H9 (cell line): Measurements from ENCODE around the gene ARHGAP15. TPM values are rescaled to one million over a fixed set of nuclear protein-coding genes. Genes with fewer than 3 reads are reported as not detected.

Source experiments
- DNase-seq: peaks from one replicate; pipeline ENCODE4 v3.0.0-alpha.2; 2017
- H2AFZ ChIP-seq: one replicate; pipeline ENCODE4 v1.6.1; 2013; ENCODE audit warnings: mild to moderate bottlenecking, low read length, control low read depth, moderate library complexity
- H2AK5ac ChIP-seq: 2 replicates; pipeline ENCODE4 v1.6.1; 2013; ENCODE audit warnings: low read length, control low read depth, mixed read lengths; ENCODE audit not compliant: insufficient read length
- H2BK120ac ChIP-seq: one replicate; pipeline ENCODE4 v1.6.1; 2013; ENCODE audit warnings: low read depth, mild to moderate bottlenecking, low read length, control low read depth, inconsistent platforms; ENCODE audit not compliant: poor library complexity, severe bottlenecking
- H2BK12ac ChIP-seq: 2 replicates; pipeline ENCODE4 v1.6.1; 2013; ENCODE audit warnings: low read length, control low read depth, mixed read lengths, low read depth; ENCODE audit not compliant: insufficient read length
- H2BK15ac ChIP-seq: 2 replicates; pipeline ENCODE4 v1.6.1; 2013; ENCODE audit warnings: low read depth, low read length, control low read depth
- H2BK20ac ChIP-seq: one replicate; pipeline ENCODE4 v1.6.1; 2013; ENCODE audit warnings: low read depth, mild to moderate bottlenecking, low read length, control low read depth, inconsistent platforms; ENCODE audit not compliant: poor library complexity, severe bottlenecking
- H2BK5ac ChIP-seq: 2 replicates; pipeline ENCODE4 v1.6.1; 2013; ENCODE audit warnings: low read length, control low read depth, mixed read lengths; ENCODE audit not compliant: insufficient read length
- H3K14ac ChIP-seq: 2 replicates; pipeline ENCODE4 v1.6.1; 2013; ENCODE audit warnings: low read length, control low read depth; ENCODE audit not compliant: insufficient read depth
- H3K18ac ChIP-seq: 2 replicates; pipeline ENCODE4 v1.6.1; 2013; ENCODE audit warnings: low read depth, mild to moderate bottlenecking, mixed read lengths, low read length, control low read depth; ENCODE audit not compliant: insufficient read length
- H3K23ac ChIP-seq: 2 replicates; pipeline ENCODE4 v1.6.1; 2013; ENCODE audit warnings: low read length, control low read depth, mixed read lengths, low read depth; ENCODE audit not compliant: insufficient read length
- H3K23me2 ChIP-seq: 2 replicates; pipeline ENCODE4 v1.6.1; 2013; ENCODE audit warnings: low read depth, mild to moderate bottlenecking, mixed read lengths, low read length, control low read depth; ENCODE audit not compliant: insufficient read length, poor library complexity, severe bottlenecking
- H3K27ac ChIP-seq: 2 replicates; pipeline ENCODE4 v1.5.1; 2013; ENCODE audit warnings: low read length, control low read depth, mixed read lengths, low read depth; ENCODE audit not compliant: insufficient read length
- H3K27me3 ChIP-seq: 2 replicates; pipeline ENCODE4 v1.6.1; 2013; ENCODE audit warnings: low read length, control low read depth, inconsistent platforms; ENCODE audit not compliant: insufficient read depth
- H3K4ac ChIP-seq: 2 replicates; pipeline ENCODE4 v1.6.1; 2013; ENCODE audit warnings: low read depth, mild to moderate bottlenecking, control low read depth, inconsistent platforms, low read length, moderate library complexity
- H3K4me1 ChIP-seq: 2 replicates; pipeline ENCODE4 v1.6.1; 2013; ENCODE audit warnings: low read length, control low read depth, inconsistent platforms; ENCODE audit not compliant: insufficient read depth
- H3K4me2 ChIP-seq: 2 replicates; pipeline ENCODE4 v1.6.1; 2013; ENCODE audit warnings: low read length, control low read depth, mixed read lengths; ENCODE audit not compliant: insufficient read length, insufficient read depth
- H3K56ac ChIP-seq: 2 replicates; pipeline ENCODE4 v1.6.1; 2013; ENCODE audit warnings: low read depth, mild to moderate bottlenecking, mixed read lengths, low read length, control low read depth; ENCODE audit not compliant: insufficient read length
- H3K79me1 ChIP-seq: 2 replicates; pipeline ENCODE4 v1.6.1; 2013; ENCODE audit warnings: low read depth, mild to moderate bottlenecking, moderate library complexity, low read length, control low read depth, inconsistent platforms; ENCODE audit not compliant: insufficient read depth, poor library complexity, severe bottlenecking
- H3K79me2 ChIP-seq: 2 replicates; pipeline ENCODE4 v1.6.1; 2013; ENCODE audit warnings: low read length, control low read depth, inconsistent platforms; ENCODE audit not compliant: insufficient read depth
- H3K9ac ChIP-seq: 2 replicates; pipeline ENCODE4 v1.6.1; 2013; ENCODE audit warnings: low read length, control low read depth, mixed read lengths; ENCODE audit not compliant: insufficient read length; ENCODE audit errors: extremely low read depth
- H3K9me3 ChIP-seq: one replicate; pipeline ENCODE4 v1.6.1; 2013; ENCODE audit warnings: low read depth, low read length, inconsistent platforms; ENCODE audit not compliant: control insufficient read depth
- H3T11ph ChIP-seq: one replicate; pipeline ENCODE4 v1.6.1; 2013; ENCODE audit warnings: mild to moderate bottlenecking, low read length, control low read depth, inconsistent platforms
- H4K20me1 ChIP-seq: one replicate; pipeline ENCODE4 v1.6.1; 2013; ENCODE audit not compliant: control insufficient read depth, insufficient read length, insufficient read depth
- H4K5ac ChIP-seq: 2 replicates; pipeline ENCODE4 v1.6.1; 2013; ENCODE audit warnings: low read depth, mild to moderate bottlenecking, mixed read lengths, low read length, control low read depth; ENCODE audit not compliant: insufficient read length
- H4K8ac ChIP-seq: replicated peaks from 2 replicates; pipeline ENCODE4 v1.6.1; 2013; ENCODE audit warnings: low read length, control low read depth, mixed read lengths, low read depth; ENCODE audit not compliant: insufficient read length
- H4K91ac ChIP-seq: 2 replicates; pipeline ENCODE4 v1.6.1; 2013; ENCODE audit warnings: low read depth, mild to moderate bottlenecking, moderate library complexity, mixed read lengths, low read length, control low read depth; ENCODE audit not compliant: insufficient read length
- H3K27ac Mint-ChIP-seq, 3 experiments: 2 replicates in 2 of 3; 3 replicates in 1 of 3; pipeline ENCODE4 v1.8.0; 2020 to 2021; ENCODE audit warnings: mixed read lengths in 3 of 3, mild to moderate bottlenecking in 1 of 3, moderate library complexity in 1 of 3
- H3K27me3 Mint-ChIP-seq: 2 replicates; pipeline ENCODE4 v1.8.0; 2021; ENCODE audit warnings: low read depth, mild to moderate bottlenecking, moderate library complexity, mixed read lengths
- H3K36me3 Mint-ChIP-seq, 3 experiments: 2 replicates in 2 of 3; 3 replicates in 1 of 3; pipeline ENCODE4 v1.8.0; 2020 to 2021; ENCODE audit warnings: low read depth in 3 of 3, mixed read lengths in 3 of 3; ENCODE audit not compliant: insufficient read depth in 1 of 3
- H3K4me1 Mint-ChIP-seq, 2 experiments: 2 replicates each; pipeline ENCODE4 v1.8.0; 2020; ENCODE audit warnings: mixed read lengths in 2 of 2
- H3K4me3 Mint-ChIP-seq, 2 experiments: 2 replicates in 1 of 2; 3 replicates in 1 of 2; pipeline ENCODE4 v1.8.0; 2020 to 2021; ENCODE audit warnings: mild to moderate bottlenecking in 2 of 2, mixed read lengths in 2 of 2, moderate library complexity in 1 of 2
- H3K9me3 Mint-ChIP-seq, 2 experiments: 2 replicates in 1 of 2; 3 replicates in 1 of 2; pipeline ENCODE4 v1.8.0; 2020; ENCODE audit warnings: mild to moderate bottlenecking in 2 of 2, mixed read lengths in 2 of 2, moderate library complexity in 1 of 2
- WGBS: extraction: QIAGEN DNeasy Blood & Tissue Kit; methylation state at CpG from one replicate; pipeline ENCODE4 v1.1.7; 2013; ENCODE audit warnings: missing lambda C conversion rate, low lambda C conversion rate, mixed read lengths; ENCODE audit not compliant: insufficient read length; ENCODE audit errors: extremely low coverage; 5-methylcytosine and 5-hydroxymethylcytosine counted together
- total RNA-seq: library from RNA; stranded (reverse); gene quantifications from 2 replicates; pipeline ENCODE4 v1.2.1, GENCODE V29; 2021
- TF ChIP-seq, protein P1 (sequence below): fragments of 200-600 bp; sonication (generic); conservative IDR thresholded peaks from 3 replicates; pipeline ENCODE4 v1.8.0; 2021; ENCODE audit warnings: antibody characterized with exemption, mild to moderate bottlenecking

Gene ARHGAP15
- total RNA-seq, 1 experiment from 2014 or later = not detected

GRCh38 chr2:143246246-143246645, 117.0 kb downstream of the ARHGAP15 start:
- Histone ChIP-seq H3K4me2 (no peak overlapping the region), H4K5ac (no peak overlapping the region), H2BK15ac (no peak overlapping the region), H3K14ac (no peak overlapping the region), H3K4me1 (peaks cover 6% of the 10 kb centered on the region; the same call in 1 of the 2 replicates), H3T11ph (no peak overlapping the region), H3K27ac (no peak overlapping the region), H2BK20ac (no peak overlapping the region), H3K9me3 (no peaks in the 10 kb centered on the region), H2AK5ac (no peak overlapping the region), H2BK5ac (no peak overlapping the region), H3K4ac (no peak overlapping the region), H4K20me1 (no peaks in the 10 kb centered on the region), H4K8ac (no peak overlapping the region), H3K27me3 (no peaks in the 10 kb centered on the region), H3K79me1 (no peaks in the 10 kb centered on the region), H2BK12ac (no peak overlapping the region), H3K23ac (no peak overlapping the region), H3K18ac (no peak overlapping the region), H3K9ac (no peak overlapping the region), H3K56ac (no peak overlapping the region), H3K79me2 (no peaks in the 10 kb centered on the region), H2AFZ (no peak overlapping the region), H3K23me2 (no peaks in the 10 kb centered on the region), H4K91ac (no peak overlapping the region), H2BK120ac (no peak overlapping the region)
- Mint-ChIP-seq H3K27me3 (no peaks in the 10 kb centered on the region), H3K4me3 (no peak overlapping the region), H3K9me3 (no peaks in the 10 kb centered on the region), H3K36me3 (peaks cover 0 to 2% (median 0%) of the 10 kb centered on the region in 3 experiments; a peak in 1 of 7 replicates), H3K27ac (no peak overlapping the region), H3K4me1 (peaks cover 9% of the 10 kb centered on the region in 2 experiments)
- TF ChIP-seq, protein P1, sequence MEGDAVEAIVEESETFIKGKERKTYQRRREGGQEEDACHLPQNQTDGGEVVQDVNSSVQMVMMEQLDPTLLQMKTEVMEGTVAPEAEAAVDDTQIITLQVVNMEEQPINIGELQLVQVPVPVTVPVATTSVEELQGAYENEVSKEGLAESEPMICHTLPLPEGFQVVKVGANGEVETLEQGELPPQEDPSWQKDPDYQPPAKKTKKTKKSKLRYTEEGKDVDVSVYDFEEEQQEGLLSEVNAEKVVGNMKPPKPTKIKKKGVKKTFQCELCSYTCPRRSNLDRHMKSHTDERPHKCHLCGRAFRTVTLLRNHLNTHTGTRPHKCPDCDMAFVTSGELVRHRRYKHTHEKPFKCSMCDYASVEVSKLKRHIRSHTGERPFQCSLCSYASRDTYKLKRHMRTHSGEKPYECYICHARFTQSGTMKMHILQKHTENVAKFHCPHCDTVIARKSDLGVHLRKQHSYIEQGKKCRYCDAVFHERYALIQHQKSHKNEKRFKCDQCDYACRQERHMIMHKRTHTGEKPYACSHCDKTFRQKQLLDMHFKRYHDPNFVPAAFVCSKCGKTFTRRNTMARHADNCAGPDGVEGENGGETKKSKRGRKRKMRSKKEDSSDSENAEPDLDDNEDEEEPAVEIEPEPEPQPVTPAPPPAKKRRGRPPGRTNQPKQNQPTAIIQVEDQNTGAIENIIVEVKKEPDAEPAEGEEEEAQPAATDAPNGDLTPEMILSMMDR = no peak
- no peak for DNase-seq
- WGBS = no CpG with 5 or more reads among the region's 2 CpGs
